Neural cell (in vitro differentiated cells): Measurements from ENCODE around the gene ADSS1. TPM values are rescaled to one million over a fixed set of nuclear protein-coding genes. Genes with fewer than 3 reads are reported as not detected.

Experiments
- H2AFZ ChIP-seq: fragments of 200-600, 300-800 bp; sonication (generic), shearing (Covaris generic); 2 replicates; pipeline ENCODE4 v1.6.0; 2014; ENCODE audit warnings: low read depth, mild to moderate bottlenecking, antibody characterized with exemption, low read length, moderate library complexity
- H3F3A ChIP-seq: fragments of 200-600 bp; shearing (Covaris generic); 2 replicates; pipeline ENCODE4 v1.6.1; 2016; ENCODE audit warnings: mild to moderate bottlenecking, moderate library complexity, mixed read lengths, antibody characterized with exemption, low read length; ENCODE audit not compliant: insufficient read depth, poor library complexity, severe bottlenecking
- H3K27ac ChIP-seq: fragments of 200-600, 300-800 bp; sonication (generic), shearing (Covaris generic); 2 replicates; pipeline ENCODE4 v1.5.1; 2014; ENCODE audit warnings: mild to moderate bottlenecking, low read length, moderate library complexity
- H3K27me3 ChIP-seq: fragments of 300-800, 200-600 bp; sonication (generic), shearing (Covaris generic); 2 replicates; pipeline ENCODE4 v1.6.0; 2014; ENCODE audit warnings: mild to moderate bottlenecking, low read depth, low read length, moderate library complexity; ENCODE audit not compliant: insufficient read depth
- H3K36me3 ChIP-seq: fragments of 300-800, 200-600 bp; sonication (generic), shearing (Covaris generic); 2 replicates; pipeline ENCODE4 v1.5.1; 2014; ENCODE audit warnings: mild to moderate bottlenecking, antibody characterized with exemption, low read length, moderate library complexity; ENCODE audit not compliant: insufficient read depth
- H3K4me2 ChIP-seq: fragments of 300-800, 200-600 bp; sonication (generic), shearing (Covaris generic); 2 replicates; pipeline ENCODE4 v1.6.0; 2014; ENCODE audit warnings: mild to moderate bottlenecking, low read length
- H3K4me3 ChIP-seq: fragments of 300-800, 200-600 bp; sonication (generic), shearing (Covaris generic); 2 replicates; pipeline ENCODE4 v1.5.1; 2014; ENCODE audit warnings: mild to moderate bottlenecking, low read length, moderate library complexity
- H3K79me2 ChIP-seq: fragments of 200-600 bp; shearing (Covaris generic); replicated peaks from 2 replicates; pipeline ENCODE4 v1.6.0; 2014; ENCODE audit warnings: mild to moderate bottlenecking, low read length, moderate library complexity; ENCODE audit not compliant: insufficient read depth
- H3K9ac ChIP-seq: fragments of 300-800, 200-600 bp; sonication (generic), shearing (Covaris generic); 2 replicates; pipeline ENCODE4 v1.6.1; 2016; ENCODE audit warnings: mild to moderate bottlenecking, low read length, mixed read lengths
- H3K9me2 ChIP-seq: fragments of 200-600 bp; shearing (Covaris generic); 2 replicates; pipeline ENCODE4 v1.6.1; 2016; ENCODE audit warnings: mild to moderate bottlenecking, low read length, mixed read lengths; ENCODE audit not compliant: insufficient read depth
- H3K9me3 ChIP-seq: fragments of 200-600, 300-800 bp; sonication (generic), shearing (Covaris generic); 2 replicates; pipeline ENCODE4 v1.6.1; 2016; ENCODE audit warnings: mild to moderate bottlenecking, mixed run types, low read length, moderate library complexity, mixed read lengths
- H4K20me1 ChIP-seq: fragments of 200-600 bp; shearing (Covaris generic); 2 replicates; pipeline ENCODE4 v1.6.1; 2016; ENCODE audit warnings: mild to moderate bottlenecking, mixed run types; ENCODE audit not compliant: insufficient read depth
- CTCF ChIP-seq: fragments of 450-650 bp; IDR thresholded peaks from 2 replicates; pipeline ENCODE4 v1.5.1; 2014; ENCODE audit warnings: antibody characterized with exemption, mild to moderate bottlenecking, moderate library complexity; ENCODE audit not compliant: poor library complexity, severe bottlenecking
- EP300 ChIP-seq: fragments of 450-650 bp; conservative IDR thresholded peaks from 2 replicates; pipeline ENCODE4 v1.6.1; 2014; ENCODE audit warnings: antibody characterized with exemption, mild to moderate bottlenecking, moderate library complexity; ENCODE audit not compliant: poor library complexity, severe bottlenecking
- EZH2 ChIP-seq: fragments of 200-600, 300-800 bp; shearing (Covaris generic), sonication (generic); IDR thresholded peaks from 2 replicates; pipeline ENCODE4 v1.6.1; 2014; ENCODE audit warnings: antibody characterized with exemption, low read length, borderline replicate concordance, mild to moderate bottlenecking; ENCODE audit not compliant: insufficient read depth, poor library complexity, severe bottlenecking
- MXI1 ChIP-seq: fragments of 450-650 bp; conservative IDR thresholded peaks from 2 replicates; pipeline ENCODE4 v1.6.1; 2014; ENCODE audit warnings: antibody characterized with exemption, mild to moderate bottlenecking; ENCODE audit not compliant: poor library complexity, severe bottlenecking
- POLR2AphosphoS5 ChIP-seq: IDR thresholded peaks from 2 replicates; pipeline ENCODE4 v1.6.1; 2012
- RAD21 ChIP-seq: fragments of 450-650 bp; conservative IDR thresholded peaks from 2 replicates; pipeline ENCODE4 v1.6.1; 2014; ENCODE audit warnings: antibody characterized with exemption, mild to moderate bottlenecking, moderate library complexity
- SMC3 ChIP-seq: fragments of 450-650 bp; conservative IDR thresholded peaks from 2 replicates; pipeline ENCODE4 v1.6.1; 2014; ENCODE audit warnings: antibody characterized with exemption, mild to moderate bottlenecking, moderate library complexity; ENCODE audit not compliant: poor library complexity
- TAF1 ChIP-seq: IDR thresholded peaks from 2 replicates; pipeline ENCODE4 v1.6.1; 2012; ENCODE audit warnings: low read depth
- polyA plus RNA-seq: library from polyadenylated mRNA; depleted of rRNA; stranded (reverse); fragments of >200 nt; gene quantifications from 2 replicates; pipeline ENCODE4 v1.2.3, GENCODE V29; 2014
- TF ChIP-seq, protein P1 (sequence below): IDR thresholded peaks from 2 replicates; pipeline ENCODE4 v1.6.1; 2012; ENCODE audit warnings: borderline replicate concordance

The ADSS1 gene
- polyA plus RNA-seq, 1 donor from 2014 or later: 4.3 TPM

DNA sequence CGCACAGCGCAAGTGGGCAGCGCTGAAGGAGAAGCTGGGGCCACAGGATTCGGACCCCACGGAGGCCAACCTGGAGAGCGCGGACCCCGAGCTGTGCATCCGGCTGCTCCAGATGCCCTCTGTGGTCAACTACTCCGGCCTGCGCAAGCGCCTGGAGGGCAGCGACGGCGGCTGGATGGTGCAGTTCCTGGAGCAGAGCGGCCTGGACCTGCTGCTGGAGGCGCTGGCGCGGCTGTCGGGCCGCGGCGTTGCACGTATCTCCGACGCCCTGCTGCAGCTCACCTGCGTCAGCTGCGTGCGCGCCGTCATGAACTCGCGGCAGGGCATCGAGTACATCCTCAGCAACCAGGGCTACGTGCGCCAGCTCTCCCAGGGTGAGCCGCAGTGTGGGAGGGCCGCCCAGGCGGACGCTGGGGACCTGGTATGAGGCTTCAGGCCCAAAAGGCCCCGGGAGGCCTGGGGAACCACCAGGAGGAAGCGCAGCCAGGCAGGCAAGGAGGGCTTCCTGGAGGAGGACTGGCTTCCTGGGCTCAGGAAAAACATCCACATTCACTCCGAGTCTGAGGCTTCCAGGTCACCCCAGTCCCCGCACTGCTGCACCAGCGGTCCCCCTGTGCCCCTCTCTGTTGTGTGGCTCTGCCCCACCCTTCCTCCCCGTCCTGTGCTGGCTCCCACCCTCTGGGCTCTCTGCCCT, 22.5 kb upstream of the ADSS1 start:
- H3K9ac ChIP-seq: no peak overlapping the region
- H3K36me3 ChIP-seq: no peaks in the 10 kb centered on the region
- H4K20me1 ChIP-seq: no peaks in the 10 kb centered on the region
- H3K9me3 ChIP-seq: peaks cover 3% of the 10 kb centered on the region
- no peak overlapping the region for H2AFZ ChIP-seq
- no peaks in the 10 kb centered on the region for H3K9me2 ChIP-seq
- H3K79me2 ChIP-seq: no peaks in the 10 kb centered on the region
- TF ChIP-seq, protein P1, sequence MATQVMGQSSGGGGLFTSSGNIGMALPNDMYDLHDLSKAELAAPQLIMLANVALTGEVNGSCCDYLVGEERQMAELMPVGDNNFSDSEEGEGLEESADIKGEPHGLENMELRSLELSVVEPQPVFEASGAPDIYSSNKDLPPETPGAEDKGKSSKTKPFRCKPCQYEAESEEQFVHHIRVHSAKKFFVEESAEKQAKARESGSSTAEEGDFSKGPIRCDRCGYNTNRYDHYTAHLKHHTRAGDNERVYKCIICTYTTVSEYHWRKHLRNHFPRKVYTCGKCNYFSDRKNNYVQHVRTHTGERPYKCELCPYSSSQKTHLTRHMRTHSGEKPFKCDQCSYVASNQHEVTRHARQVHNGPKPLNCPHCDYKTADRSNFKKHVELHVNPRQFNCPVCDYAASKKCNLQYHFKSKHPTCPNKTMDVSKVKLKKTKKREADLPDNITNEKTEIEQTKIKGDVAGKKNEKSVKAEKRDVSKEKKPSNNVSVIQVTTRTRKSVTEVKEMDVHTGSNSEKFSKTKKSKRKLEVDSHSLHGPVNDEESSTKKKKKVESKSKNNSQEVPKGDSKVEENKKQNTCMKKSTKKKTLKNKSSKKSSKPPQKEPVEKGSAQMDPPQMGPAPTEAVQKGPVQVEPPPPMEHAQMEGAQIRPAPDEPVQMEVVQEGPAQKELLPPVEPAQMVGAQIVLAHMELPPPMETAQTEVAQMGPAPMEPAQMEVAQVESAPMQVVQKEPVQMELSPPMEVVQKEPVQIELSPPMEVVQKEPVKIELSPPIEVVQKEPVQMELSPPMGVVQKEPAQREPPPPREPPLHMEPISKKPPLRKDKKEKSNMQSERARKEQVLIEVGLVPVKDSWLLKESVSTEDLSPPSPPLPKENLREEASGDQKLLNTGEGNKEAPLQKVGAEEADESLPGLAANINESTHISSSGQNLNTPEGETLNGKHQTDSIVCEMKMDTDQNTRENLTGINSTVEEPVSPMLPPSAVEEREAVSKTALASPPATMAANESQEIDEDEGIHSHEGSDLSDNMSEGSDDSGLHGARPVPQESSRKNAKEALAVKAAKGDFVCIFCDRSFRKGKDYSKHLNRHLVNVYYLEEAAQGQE: no peak
- TF ChIP-seq SMC3 (no peak), EP300 (no peak), CTCF (no peak), RAD21 (no peak), TAF1 (no peak), MXI1 (no peak), EZH2 (no peak), POLR2AphosphoS5 (no peak)
- no peak overlapping the region for H3K4me2 ChIP-seq
- H3K27ac ChIP-seq: no peak overlapping the region
- no peaks in the 10 kb centered on the region for H3F3A ChIP-seq
- no peaks in the 10 kb centered on the region for H3K27me3 ChIP-seq
- no peak overlapping the region for H3K4me3 ChIP-seq

DNA sequence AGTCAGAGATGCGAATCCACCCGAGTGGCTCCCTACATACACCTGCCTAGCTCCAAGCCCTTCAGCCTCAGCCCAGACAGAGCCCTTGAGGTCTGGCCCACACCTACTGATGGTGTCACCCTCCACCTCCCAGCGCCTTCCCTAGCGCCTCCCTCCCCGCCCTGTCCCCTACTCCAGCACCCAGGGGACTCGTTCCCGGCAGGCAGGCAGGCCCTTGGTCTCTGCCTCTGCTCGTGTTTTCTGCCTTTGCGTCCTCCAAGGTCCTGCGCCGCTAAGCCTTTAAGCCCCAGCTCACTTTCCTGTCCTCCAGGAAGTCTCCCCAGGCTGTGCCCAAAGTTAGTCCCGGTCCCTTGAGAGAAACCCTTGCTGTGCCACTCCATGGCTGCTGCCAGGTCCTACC, 21.9 kb upstream of the ADSS1 start:
- Histone ChIP-seq H3K79me2 (no peaks in the 10 kb centered on the region), H3K27ac (no peak overlapping the region), H3K9me2 (no peaks in the 10 kb centered on the region), H3K4me3 (no peak overlapping the region), H3F3A (no peaks in the 10 kb centered on the region), H2AFZ (no peak overlapping the region), H3K27me3 (no peaks in the 10 kb centered on the region), H3K9ac (no peak overlapping the region), H4K20me1 (no peaks in the 10 kb centered on the region), H3K4me2 (no peak overlapping the region), H3K36me3 (no peaks in the 10 kb centered on the region), H3K9me3 (peaks cover 3% of the 10 kb centered on the region)
- no peak for TF ChIP-seq POLR2AphosphoS5
- no peak for TF ChIP-seq SMC3
- TF ChIP-seq, protein P1: no peak
- no peak for TF ChIP-seq MXI1
- TF ChIP-seq EZH2: no peak
- TF ChIP-seq TAF1: no peak
- TF ChIP-seq EP300: no peak
- no peak for TF ChIP-seq CTCF
- TF ChIP-seq RAD21: no peak
